ENCODE measurements around the gene CHFR.

CHFR gene

DNA sequence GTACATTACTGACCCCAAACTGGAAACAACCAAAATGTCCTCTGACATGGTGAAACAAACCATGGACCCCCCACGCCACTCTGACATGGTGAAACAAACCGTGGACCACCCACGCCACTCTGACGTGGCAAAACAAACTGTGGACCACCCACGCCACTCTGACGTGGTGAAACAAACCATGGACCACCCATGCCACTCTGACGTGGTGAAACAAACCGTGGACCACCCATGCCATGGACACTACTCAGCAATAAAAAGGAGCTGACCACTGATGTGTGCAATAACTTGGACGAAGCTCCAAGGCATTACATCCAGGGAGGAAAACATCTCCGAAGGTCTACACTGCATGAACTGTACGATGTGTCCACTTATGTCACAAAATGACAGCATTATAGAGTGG is 55.6 kb downstream of the CHFR start:
- Histone ChIP-seq H3K9ac (ENCODE audit: low read depth, low read length) (no peak overlapping the region), H4K20me1 (ENCODE audit: insufficient read depth, low read length) (no peaks in the 10 kb centered on the region), H3K27ac (ENCODE audit: low read length) (no peak overlapping the region), H2AFZ (ENCODE audit: low read depth, low read length) (no peak overlapping the region), H3K4me2 (ENCODE audit: insufficient read depth, low read length) (no peak overlapping the region), H3K9me3 (ENCODE audit: insufficient read depth, low read length, severe bottlenecking) (peaks cover 4% of the 10 kb centered on the region), H3K79me2 (ENCODE audit: insufficient read depth, low read length) (peaks cover 17% of the 10 kb centered on the region), H3K36me3 (ENCODE audit: insufficient read depth, low read length) (peaks cover 10% of the 10 kb centered on the region), H3K4me3 (ENCODE audit: low read depth in 1 of 2, low read length in 2 of 2) (no peak overlapping the region), H3K27me3 (ENCODE audit: insufficient read depth, low read length, poor library complexity) (no peaks in the 10 kb centered on the region), H3K4me1 (ENCODE audit: insufficient read depth, low read length) (peaks cover 20% of the 10 kb centered on the region)
- DNase-seq, result no peak
- no peak for TF ChIP-seq EZH2 (IDR thresholded peaks at IDR 0.05; ENCODE audit: borderline replicate concordance, low read depth, low read length, severe bottlenecking)
- TF ChIP-seq, protein P1, sequence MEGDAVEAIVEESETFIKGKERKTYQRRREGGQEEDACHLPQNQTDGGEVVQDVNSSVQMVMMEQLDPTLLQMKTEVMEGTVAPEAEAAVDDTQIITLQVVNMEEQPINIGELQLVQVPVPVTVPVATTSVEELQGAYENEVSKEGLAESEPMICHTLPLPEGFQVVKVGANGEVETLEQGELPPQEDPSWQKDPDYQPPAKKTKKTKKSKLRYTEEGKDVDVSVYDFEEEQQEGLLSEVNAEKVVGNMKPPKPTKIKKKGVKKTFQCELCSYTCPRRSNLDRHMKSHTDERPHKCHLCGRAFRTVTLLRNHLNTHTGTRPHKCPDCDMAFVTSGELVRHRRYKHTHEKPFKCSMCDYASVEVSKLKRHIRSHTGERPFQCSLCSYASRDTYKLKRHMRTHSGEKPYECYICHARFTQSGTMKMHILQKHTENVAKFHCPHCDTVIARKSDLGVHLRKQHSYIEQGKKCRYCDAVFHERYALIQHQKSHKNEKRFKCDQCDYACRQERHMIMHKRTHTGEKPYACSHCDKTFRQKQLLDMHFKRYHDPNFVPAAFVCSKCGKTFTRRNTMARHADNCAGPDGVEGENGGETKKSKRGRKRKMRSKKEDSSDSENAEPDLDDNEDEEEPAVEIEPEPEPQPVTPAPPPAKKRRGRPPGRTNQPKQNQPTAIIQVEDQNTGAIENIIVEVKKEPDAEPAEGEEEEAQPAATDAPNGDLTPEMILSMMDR (IDR thresholded peaks at IDR 0.05; ENCODE audit: borderline replicate concordance, extremely low read depth, low read length, poor library complexity, severe bottlenecking), result no peak
- no peak for ATAC-seq (ENCODE audit: insufficient read depth, low read depth)

DNA sequence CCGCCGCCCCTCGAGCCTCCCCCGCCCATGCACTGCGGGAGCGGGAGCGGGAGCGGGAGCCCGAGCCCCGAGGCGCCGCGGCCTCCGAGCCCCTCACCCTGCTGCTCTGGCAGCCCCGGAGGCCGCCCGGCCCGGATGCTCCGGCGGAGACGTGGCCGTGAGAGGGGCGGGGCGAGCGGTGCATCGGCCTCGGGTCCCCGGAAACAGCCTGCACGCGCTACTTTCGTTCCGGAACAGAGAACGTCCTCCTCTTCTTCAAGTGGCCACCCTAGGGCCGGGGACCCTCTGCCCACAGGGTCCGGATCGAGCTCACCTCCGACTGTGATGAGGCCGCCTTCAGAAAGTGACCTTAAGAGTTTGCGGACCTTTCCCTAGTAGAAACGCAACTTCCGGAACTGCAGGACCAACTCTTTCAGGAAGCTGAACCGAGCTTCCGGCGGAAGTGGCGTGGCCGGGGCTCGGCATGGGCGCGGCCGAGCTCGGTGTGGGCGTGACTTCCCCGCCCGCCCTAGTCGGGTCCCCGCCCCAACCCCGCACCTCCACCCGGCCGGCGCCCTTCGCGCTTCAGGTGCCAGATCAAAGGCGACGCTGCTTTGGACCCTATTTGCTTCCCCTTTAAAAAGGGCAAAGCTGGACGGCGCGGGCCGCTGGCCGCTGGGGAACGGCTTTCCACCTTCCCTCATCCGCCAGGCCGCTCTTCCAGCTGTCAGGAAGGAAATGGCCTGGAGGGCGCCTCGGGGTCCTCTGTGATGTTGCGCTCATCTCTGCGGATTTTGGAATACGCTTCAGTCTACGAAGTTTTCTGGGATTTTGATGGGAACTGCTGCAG is 58.5 kb downstream of the CHFR start, which contains the start of gene GOLGA3:
Gene GOLGA3, minus strand, starts transcription at position 164 of the 829 bp plus-strand sequence. CDS start 6,741 bp downstream, outside the sequence.
- TF ChIP-seq EZH2 (IDR thresholded peaks at IDR 0.05; ENCODE audit: borderline replicate concordance, low read depth, low read length, severe bottlenecking), result no peak
- TF ChIP-seq, protein P1 (IDR thresholded peaks at IDR 0.05; ENCODE audit: borderline replicate concordance, extremely low read depth, low read length, poor library complexity, severe bottlenecking), result no peak
- H3K79me2 ChIP-seq (ENCODE audit: insufficient read depth, low read length), result peaks cover 46% of the 10 kb centered on the region
- peaks cover 37% of the 10 kb centered on the region for H3K36me3 ChIP-seq (ENCODE audit: insufficient read depth, low read length)
- DNase-seq (peak; percentile 92), ATAC-seq (ENCODE audit: insufficient read depth, low read depth) (peak; percentile 95)
- H3K27ac ChIP-seq (ENCODE audit: low read length), result peak within 1 kb of the TSS; percentile 99
- H3K9ac ChIP-seq (ENCODE audit: low read depth, low read length), result peak within 1 kb of the TSS; percentile 73
- peak within 1 kb of the TSS; percentile 84 for H3K4me2 ChIP-seq (ENCODE audit: insufficient read depth, low read length)
- H3K4me3 ChIP-seq (ENCODE audit: low read depth in 1 of 2, low read length in 2 of 2), result peak within 1 kb of the TSS; percentile 81 to 93; a peak in 3 of 4 replicates
- peaks cover 27% of the 10 kb centered on the region for H3K4me1 ChIP-seq (ENCODE audit: insufficient read depth, low read length)
- H2AFZ ChIP-seq (ENCODE audit: low read depth, low read length), result peak within 1 kb of the TSS; percentile 97
- peaks cover 15% of the 10 kb centered on the region for H4K20me1 ChIP-seq (ENCODE audit: insufficient read depth, low read length)
- peaks cover 4% of the 10 kb centered on the region for H3K9me3 ChIP-seq (ENCODE audit: insufficient read depth, low read length, severe bottlenecking)
- H3K27me3 ChIP-seq (ENCODE audit: insufficient read depth, low read length, poor library complexity), result no peaks in the 10 kb centered on the region

DNA sequence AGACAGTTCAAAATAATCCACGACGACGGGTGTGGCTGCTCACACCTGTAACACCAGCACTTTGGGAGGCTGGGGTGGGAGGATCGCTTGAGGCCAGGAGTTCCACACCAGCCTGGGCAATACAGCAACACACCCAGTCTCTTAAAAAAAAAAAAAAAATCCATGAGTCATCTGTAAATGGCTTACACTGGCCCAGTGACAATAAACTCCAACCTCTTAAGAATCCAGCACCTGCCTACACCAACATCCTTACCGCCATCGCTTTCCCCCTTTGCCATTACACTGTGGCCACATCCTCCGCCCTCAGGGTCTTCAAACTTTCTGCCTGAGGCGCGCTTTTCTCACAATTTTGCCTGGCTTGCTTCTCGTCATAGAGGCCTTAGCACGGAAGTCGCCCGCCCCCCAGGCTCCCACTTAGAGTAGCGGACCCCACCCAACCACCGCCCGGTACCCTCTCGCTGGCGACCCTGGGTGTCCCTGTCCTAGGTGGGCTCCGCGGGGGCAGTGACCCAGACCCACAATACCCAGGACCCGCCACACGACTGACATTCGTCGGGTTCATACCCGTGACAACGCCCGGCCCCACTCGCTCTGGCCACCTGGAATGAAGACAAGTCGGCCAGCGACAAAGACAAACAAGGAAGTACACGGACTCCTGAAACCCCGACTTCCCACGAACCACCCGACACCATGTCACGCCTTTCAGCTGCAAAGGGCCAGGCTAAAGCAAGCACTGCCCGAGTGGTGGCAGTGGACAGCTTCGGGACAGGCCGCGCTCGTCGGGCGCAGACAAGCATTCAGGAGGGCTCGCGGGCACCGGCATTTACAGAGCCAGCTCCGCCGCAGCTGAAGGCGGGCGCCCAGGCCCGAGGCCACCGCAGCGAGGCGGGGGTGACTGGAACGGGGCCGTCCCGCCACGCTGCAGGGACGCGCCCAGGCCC is 59.4 kb downstream of the CHFR start:
- Histone ChIP-seq H3K9me3 (ENCODE audit: insufficient read depth, low read length, severe bottlenecking) (peaks cover 4% of the 10 kb centered on the region), H3K36me3 (ENCODE audit: insufficient read depth, low read length) (peaks cover 38% of the 10 kb centered on the region), H3K9ac (ENCODE audit: low read depth, low read length) (peak overlapping the region; percentile 73), H4K20me1 (ENCODE audit: insufficient read depth, low read length) (peaks cover 15% of the 10 kb centered on the region), H3K4me3 (ENCODE audit: low read depth in 1 of 2, low read length in 2 of 2) (peak overlapping the region; percentile 81 to 93; a peak in 3 of 4 replicates), H3K4me2 (ENCODE audit: insufficient read depth, low read length) (peak overlapping the region; percentile 84), H3K27me3 (ENCODE audit: insufficient read depth, low read length, poor library complexity) (no peaks in the 10 kb centered on the region), H3K27ac (ENCODE audit: low read length) (peak overlapping the region; percentile 99), H2AFZ (ENCODE audit: low read depth, low read length) (peak overlapping the region; percentile 97), H3K79me2 (ENCODE audit: insufficient read depth, low read length) (peaks cover 51% of the 10 kb centered on the region), H3K4me1 (ENCODE audit: insufficient read depth, low read length) (peaks cover 27% of the 10 kb centered on the region)
- TF ChIP-seq, protein P1 (IDR thresholded peaks at IDR 0.05; ENCODE audit: borderline replicate concordance, extremely low read depth, low read length, poor library complexity, severe bottlenecking), result no peak
- no peak for TF ChIP-seq EZH2 (IDR thresholded peaks at IDR 0.05; ENCODE audit: borderline replicate concordance, low read depth, low read length, severe bottlenecking)
- peak; percentile 12; the same call in 2 of the 3 replicates for ATAC-seq (ENCODE audit: insufficient read depth, low read depth)
- peak; percentile 25 for DNase-seq

Data from DND-41 (cell line).